Globus pallidus (tissue), 1 donor: ENCODE results near the gene GPA33.

Source experiments
- DNase-seq: peaks from one replicate; pipeline ENCODE4 v3.0.0-alpha.2; 2015; ENCODE audit warnings: low spot score

The GPA33 gene

DNA sequence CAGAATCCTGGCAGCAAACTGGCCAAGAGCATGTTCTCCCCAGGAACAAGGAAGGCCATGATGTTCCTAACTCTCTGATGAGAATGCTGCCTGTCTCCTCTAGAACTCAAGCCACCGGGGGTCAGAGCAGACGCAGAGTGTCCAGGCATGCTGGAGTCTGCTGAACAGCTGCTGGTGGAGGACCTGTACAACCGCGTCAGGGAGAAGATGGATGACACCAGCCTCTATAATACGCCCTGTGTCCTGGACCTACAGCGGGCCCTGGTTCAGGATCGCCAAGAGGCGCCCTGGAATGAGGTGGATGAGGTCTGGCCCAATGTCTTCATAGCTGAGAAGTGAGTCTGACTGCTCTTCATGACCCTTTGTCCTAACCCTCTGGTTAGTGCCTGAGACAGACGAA, 27.0 kb upstream of the GPA33 start:
- DNase-seq, result no peak

DNA sequence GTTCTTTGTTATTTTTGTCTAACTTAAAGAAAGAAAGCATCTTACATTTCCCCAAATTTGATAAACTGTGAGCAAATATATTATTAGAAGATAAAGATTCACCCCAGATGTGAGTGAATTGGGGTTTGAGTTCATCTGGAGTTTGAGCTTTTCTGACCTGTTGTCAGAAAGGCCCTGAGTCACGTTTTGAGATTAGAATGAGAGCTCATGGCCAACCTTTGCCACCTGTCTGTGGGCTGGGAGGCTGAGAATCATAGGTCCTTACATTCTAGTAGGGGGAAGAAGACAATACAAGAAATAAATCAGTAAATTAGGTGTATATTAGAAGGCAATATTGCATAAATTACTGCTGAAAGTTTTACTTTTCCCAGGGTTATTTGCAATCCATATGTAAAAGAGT, 26.0 kb upstream of the GPA33 start:
- DNase-seq, result no peak

DNA sequence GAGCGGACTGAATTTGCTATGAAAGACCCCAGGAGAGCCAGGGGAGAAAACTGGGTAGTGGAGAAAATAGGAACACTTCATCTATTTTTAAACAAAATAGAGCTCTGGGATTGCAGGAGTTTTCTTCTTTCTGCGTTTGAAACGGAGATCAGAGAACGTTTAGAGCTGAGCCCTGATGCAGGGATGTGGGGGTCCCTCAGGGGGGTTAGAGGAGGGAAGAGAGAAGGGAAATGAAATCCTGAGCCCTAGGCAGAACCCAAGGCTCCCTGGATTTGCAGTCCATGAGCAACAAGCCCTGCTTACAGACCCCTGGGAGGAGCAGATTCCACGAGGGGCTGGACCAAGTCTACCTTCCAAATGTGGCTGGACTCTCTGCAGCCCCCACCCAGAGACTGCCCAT, 25.5 kb upstream of the GPA33 start:
- DNase-seq, result no peak

DNA sequence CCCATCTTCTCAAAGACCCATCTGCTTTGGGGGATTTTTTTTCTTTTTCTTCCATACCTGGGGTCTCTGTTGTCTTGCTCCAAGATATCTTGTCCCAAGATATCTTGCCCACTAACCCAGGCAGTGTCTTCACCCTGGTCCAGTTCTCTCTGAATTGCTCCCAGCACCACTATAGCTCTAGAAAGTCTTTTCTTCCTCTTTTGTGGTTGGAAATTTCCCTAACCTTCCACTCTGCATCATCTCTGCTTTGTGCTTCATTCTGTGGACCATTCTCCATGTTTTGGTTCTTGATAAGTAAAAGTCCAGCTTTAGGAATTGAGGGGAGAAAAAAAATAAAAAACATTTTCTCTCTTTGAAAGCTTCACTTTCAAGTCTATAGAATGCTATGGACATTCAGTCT, 24.5 kb upstream of the GPA33 start:
- DNase-seq, result no peak

DNA sequence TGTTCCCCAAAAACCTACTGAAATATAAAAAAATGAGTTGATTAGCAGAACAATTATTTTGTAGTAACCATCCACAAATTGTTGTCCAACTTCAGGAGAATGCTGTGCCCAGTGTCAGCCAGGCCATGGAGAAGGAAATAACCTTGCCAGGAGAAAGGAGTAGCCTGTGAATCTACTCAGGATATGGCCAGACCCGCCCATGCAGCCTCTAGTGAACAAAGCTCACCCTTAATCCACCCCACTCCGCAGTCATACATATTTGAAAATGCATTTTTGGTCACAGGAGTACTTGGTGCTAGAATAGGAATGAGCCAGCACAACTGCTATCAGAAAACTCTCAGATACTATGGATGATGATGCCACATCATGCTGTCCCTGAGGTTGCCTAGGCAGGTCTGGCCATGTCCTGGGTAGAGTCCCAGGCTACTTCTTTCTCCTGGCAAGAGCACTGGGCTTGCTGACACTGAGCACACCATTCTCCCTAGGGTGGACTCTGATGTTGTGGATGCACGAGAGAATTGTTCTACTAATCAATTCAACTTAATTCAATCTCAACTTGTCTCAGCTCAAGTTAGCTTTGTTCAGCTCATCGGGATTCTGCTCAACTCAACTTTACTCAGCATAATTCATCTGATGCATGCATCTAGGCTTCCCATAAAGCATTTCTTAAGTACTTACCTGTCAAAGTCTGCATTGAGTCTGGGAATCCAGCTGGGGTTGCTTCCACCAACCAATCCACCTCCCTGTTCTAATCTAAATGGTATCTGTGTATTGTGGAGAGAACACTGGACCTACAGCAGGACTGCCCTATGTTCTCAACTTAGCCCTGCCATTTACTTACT, 21.9 kb upstream of the GPA33 start:
- no peak for DNase-seq

DNA sequence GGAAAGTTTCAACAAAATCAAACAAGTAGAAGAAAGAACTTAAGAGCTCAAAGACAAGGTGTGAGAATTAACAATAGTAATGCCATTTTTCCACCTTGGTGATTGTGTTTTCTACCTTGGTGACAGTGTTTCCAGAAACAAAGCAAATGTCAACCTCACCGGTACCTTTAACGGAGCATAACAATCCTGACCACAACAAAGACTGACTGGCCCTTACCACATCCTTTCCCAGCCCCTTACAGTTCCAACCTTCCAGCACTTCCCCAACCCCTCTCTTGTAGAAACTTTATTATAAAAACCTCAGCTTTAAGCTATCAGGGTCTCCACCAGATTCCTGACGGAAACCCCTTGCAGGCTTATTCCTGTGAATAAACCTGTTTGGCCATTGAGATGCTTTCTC, 20.4 kb upstream of the GPA33 start:
- DNase-seq, result no peak

DNA sequence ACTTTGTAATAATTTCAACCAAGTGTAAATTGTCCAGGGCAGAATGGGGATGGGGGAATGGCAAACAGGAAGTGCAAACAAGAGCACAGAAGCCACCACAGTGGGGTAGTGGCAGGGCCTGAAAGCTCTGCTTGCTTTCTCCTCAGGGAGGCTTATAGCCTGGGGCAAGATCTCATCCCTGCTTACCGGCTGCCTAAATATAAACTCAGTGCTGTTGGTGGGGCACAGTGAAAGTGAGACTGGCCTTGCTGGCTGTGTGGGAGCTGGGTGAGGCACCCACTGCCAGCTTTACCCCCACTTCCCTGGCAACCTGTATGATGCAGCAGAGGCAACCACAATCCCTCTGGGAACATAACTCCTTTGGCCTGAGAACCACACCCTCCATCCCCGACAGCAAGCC, 18.9 kb upstream of the GPA33 start:
- DNase-seq, result no peak

DNA sequence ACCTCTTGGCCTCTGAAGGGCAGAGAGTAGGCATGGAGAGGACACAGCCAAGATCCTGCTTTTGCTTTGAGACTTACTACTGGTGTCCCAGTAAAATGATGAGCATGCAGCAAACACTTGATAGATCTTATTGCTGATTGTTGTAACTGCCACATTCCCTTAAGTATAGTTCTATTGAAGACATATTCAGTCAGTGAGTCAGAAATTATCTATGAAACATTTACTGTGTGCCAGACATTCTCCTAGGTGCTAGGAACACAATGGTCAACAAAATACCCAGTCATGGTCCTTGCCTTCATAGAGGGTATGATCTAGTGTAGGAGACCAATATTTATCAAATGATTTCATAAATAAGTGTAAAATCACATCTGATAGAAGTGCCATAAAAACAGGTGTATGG, 17.3 kb upstream of the GPA33 start:
- no peak for DNase-seq

DNA sequence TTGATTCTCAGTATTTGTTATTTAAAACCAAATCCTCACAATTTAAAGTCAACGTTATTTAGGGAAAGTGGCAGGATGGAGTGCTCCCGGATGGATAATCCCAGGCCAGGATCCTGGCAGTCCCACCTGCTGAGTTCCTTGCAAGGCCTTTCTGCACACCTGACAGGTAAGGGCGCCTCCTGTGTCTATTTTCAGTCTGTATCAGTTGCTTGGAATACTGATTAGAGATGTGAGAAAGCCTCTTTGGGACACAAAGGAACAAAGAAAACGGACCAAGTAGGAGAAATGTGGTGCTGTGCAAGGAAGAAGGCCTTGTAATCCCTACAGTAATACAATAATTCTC, 15.9 kb upstream of the GPA33 start:
- no peak for DNase-seq

DNA sequence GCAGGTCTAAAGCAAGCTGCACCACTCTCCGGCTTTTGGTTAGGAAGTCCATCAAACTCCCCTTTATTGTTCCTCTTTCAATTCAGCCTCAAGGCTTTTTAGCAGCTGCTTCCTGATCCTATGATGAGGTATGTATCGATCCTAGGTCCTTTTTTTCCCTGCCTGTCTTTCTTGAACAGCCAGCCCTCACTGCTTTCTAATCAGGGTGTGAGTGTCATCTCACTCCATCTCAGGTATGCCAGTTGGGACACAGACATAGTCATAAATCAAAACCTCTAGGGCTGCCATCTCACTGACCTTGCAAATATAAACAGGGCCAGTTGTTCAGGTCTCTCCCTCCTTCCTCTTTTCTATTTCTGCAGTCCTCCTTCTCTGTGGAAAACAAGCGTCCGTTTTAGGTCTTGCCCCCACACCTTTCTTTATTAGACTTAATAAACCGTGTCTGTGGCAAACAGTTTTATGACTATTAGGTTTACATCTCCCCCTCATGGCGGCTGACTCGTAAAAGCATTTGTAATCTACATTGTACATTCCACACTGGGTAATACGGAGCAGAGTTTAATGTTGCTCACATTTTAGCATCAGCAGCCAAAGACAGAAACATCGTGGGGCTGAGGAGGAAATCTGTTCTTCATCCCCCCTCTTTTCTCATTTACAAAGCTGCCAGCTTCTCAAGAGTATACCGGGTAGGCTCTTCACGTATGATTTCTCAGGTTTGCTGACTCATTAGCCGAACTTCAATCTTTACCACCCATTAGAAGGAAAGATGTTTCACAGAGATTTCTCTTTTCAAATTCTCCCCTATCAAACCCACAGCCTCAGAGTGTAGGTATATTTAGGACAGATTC, 15.3 kb upstream of the GPA33 start:
- DNase-seq, result no peak

DNA sequence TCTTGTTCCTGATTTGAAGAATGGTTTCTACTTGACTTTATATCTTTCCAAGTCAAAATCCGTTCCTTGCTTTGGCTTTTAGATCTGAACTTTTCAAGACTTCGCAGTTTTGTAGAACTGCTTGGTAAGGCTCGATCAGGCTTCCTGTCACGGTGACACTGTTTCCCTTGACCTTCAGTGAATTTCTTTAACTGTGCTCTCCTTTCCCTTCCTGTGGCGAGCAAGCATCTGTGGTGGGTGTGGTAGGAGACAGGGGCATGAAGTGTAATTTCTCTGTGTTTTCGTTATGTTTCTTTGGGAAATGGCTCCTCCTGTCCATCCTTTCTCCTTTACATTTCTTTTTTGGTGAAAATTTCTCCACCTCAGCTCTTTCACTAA, 14.1 kb upstream of the GPA33 start:
- DNase-seq, result no peak

DNA sequence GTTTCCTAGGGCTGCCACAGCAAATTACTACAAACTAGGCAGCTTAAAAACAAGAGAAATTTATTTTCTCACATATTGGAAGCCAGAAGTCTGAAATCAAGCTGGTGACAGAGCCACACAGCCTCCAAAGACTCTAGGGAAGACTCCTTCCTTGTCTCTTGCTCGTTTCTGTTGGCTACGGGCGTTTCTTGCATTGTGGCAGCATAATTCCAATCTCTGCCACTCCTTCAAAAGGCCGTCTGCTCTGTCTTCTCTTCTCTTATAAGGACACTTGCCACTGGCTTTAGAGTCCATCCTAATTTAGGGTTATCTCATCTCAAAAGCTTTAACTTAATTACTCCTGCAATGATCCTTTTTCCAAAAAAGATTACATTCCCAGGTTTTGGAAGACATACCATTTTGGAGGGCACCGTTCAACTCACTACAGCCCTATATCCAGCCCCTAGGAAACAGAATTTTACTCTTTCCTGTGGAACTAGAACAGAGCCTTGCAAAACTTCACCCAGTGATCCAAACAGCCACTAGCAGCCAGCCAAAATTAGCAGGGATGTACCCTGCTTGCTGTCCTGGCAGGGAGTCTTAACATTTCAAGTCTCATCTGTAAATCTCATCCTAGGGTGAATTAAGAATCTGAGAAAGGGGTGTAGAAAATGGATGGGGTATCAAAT, 12.9 kb upstream of the GPA33 start:
- no peak for DNase-seq

DNA sequence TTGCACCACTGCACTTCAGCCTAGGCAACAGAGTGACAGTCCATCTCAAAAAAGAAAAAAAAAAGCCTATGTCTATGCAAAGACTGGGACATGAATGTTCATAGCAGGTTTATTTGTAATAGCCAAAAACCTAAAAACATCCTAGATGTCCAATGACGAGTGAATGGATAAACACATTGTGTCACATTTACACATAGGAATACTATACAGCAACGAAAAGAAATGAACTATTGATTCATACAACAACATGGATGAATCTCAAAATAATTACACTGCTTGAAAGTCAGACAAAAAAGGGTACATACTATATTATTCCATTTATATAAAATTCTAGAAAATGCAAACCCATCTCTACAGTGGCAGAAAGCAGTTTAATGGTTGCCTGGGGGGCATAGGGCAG, 11.6 kb upstream of the GPA33 start:
- no peak for DNase-seq

DNA sequence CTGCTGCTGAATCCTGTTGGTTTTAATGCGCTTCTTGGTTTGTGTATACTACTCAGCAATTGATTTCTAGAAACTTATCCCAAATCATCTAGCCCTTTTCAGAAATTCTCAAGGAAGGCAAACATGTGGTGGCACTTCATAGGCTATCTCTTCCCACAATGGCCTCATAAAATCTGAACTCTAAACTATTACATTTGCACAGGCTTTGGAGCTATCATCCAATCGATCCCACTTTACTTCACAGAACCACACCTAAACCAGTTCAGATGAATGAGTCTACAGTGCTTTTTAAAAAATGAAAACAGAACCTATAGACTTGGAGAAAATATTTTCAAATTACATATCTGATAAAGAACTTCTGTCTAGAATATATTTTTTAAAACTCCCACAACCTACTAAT, 10.6 kb upstream of the GPA33 start:
- DNase-seq, result no peak

DNA sequence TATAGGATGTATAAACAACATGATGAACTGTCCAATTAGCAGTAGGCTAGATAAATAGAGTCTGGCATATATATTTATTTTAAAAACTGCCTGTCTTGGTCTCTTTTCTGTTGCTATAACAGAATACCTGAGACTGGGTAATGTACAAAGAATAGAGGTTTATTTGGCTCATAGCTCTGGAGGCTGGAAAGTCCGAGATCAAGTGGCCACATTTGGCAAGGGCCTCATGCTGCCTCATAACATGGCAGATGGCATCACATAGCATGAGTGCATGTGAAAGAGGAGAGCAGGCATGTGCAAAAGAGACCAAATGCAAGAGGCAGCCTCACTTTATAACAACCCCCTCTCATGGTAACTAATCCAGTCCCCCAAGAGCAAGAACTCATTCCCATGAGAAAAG, 9.7 kb upstream of the GPA33 start:
- DNase-seq, result no peak

DNA sequence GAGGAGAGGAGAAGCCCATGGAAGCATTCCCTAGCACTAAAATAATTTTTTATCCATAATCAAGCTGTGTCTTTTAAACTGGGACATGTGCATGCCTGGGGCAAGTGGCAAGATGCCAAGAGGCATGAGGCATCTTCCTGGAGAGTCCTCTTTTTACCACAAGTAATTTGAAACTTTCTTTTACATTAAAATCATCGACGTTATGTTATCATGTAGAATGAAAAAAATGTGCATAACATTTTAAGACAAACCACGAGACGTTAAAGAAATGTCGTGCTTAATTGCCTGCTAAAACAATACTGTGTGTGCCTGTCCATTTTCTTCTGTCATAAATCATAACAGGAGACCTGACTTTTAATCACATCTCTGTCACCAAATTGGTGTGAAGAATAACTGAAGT, 5.2 kb upstream of the GPA33 start:
- DNase-seq, result no peak

DNA sequence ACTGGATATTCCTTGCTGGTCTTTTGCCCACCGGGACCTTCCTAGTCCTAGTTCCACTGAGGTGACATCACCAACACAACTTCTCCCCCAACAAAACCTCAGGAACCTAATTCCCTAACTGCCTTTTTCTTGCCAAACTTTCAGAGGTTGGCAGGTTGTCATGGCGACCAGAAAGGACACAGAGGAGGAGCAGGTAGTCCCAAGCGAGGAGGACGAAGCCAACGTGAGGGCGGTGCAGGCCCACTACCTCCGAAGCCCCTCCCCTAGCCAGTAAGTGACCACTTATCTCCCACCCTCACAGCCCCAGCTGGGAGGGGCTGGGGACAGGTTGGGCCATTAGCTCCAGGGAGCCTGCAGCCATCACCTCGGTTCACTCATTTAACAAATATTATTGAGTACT, 4.5 kb upstream of the GPA33 start:
- no peak for DNase-seq

DNA sequence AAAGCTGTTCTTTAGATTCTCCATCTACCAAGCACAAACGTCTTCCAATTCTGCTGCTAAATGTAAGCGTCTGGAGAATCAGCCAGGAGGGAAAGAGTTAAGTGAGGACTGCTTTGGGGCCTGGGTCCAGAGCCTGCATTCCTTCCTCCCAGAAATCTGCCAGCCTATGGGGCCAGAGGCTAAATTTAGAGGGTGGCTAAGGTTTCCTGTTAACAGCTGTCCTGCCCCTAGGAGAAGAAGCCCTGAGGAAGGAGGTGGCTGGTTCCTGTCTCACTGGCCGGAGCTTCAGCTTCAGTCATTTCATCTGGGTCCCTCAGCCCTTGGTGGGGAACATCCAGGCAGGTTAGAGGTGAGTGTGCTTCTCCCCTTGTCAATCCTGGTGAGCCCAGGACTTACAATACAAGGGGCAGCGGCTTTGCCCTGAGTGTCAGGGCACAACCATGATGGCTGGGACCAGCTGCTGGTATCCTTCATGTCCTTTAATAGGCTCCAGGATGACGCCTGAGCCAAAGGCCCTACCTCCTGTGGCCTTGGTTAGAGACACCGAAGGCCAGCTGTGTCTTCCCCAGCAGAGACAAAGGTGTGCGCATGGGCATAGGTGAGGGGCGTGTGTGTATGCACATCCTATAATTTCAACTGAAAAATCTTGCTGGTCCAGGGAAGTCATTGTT, 3.8 kb upstream of the GPA33 start, which contains the start of gene STYXL2:
TSS of gene STYXL2 (plus strand) at position 230 of the 671 bp plus-strand sequence. CDS start 775 bp downstream, outside the sequence.
- DNase-seq, result no peak

DNA sequence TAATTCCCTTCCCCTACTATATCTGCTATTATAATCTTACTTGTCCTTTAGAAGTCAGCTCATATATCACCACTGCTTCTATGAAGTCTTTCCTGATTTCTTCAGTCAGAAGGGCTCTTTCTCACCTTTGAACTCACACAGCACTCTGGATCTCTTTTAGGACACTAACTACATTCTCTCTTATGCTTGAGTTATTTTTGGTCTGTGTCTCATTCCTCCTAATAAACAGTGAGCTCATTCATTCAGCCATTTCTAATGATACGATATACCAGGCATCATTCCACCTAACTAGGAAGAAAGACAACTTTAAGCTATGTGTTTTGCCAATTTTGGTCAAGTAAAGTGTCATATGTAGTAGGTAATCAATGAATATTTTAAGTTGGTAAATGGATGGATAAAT, 2.5 kb upstream of the GPA33 start:
- DNase-seq, result no peak

DNA sequence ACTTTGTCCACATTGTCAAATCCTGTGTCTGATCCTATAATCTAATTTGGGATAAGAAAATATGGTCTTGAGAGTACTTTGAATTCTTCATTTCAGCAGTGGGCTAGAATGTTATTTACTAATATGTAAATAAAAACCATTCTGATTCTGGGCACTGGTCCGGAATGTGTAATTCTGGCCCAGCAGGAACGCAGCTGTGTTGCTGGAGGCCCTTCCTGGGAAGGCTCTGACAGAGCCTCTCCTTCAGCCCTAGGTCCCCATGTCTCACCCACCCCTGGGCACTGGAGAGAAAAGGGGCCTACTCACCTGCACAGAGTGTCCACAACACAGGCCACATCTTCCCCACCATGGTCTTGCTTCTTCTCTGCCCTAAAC, 251 bp downstream of the GPA33 start:
- DNase-seq, result no peak

DNA sequence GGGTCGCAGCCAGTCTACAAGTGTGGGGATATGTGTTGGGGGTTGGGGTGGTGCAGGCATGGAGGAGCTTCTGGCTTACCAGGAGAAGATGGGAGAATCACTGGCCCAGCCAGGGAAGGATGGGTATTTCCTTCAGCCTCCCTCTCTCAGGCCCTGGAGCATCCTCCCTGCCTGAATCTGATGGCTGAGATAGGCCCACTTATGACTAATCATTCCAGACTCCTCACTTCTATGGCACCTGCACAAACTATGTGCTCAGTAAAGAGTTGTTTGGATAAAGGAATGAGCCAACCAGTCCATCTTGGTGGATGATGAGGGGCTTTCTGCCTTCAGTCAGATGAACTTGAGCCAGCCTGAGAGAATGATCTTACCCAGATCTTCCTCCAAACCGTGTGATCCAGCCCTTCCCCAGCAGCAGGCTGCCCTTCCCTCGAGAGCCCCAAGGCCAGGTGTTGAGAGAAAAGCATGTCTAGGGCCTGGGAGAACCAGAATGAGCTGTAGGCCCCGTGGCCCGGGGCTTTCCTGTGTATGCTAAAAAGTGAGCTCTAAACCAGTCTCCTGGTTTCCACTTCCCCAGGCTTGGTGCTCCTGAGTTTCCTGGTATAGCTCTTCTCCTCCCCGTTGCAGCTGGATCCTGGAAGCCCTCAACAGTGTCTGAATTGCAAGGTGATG, 1.3 kb downstream of the GPA33 start:
- DNase-seq, result no peak

DNA sequence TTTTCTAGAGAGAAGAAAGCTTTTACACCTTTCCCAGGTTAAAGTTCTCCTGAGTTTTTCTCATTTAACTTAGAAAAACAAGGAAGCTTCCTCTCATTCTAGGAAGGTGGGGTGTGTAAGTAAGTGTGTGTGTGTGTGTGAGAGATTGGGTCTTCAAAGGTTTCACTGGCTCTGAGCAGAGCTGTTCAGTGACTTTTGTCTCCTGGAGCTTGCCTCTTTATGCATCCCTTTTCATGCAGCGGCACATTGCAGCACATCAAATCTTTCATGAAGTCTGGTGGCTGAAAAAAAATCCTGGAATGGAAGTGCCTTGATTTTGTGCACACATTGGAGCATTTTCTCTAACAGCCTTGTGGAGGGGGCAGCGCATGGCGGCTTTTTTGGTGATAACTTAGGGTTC, 3.4 kb downstream of the GPA33 start:
- no peak for DNase-seq
